Neural cell (in vitro differentiated cells): ENCODE results near the gene ACO2.

Experiments used
- CTCF ChIP-seq: fragments of 450-650 bp; IDR thresholded peaks from 2 replicates; pipeline ENCODE4 v1.5.1; 2014; ENCODE audit warnings: antibody characterized with exemption, mild to moderate bottlenecking, moderate library complexity; ENCODE audit not compliant: poor library complexity, severe bottlenecking
- MXI1 ChIP-seq: fragments of 450-650 bp; conservative IDR thresholded peaks from 2 replicates; pipeline ENCODE4 v1.6.1; 2014; ENCODE audit warnings: antibody characterized with exemption, mild to moderate bottlenecking; ENCODE audit not compliant: poor library complexity, severe bottlenecking
- POLR2AphosphoS5 ChIP-seq: IDR thresholded peaks from 2 replicates; pipeline ENCODE4 v1.6.1; 2012
- RAD21 ChIP-seq: fragments of 450-650 bp; conservative IDR thresholded peaks from 2 replicates; pipeline ENCODE4 v1.6.1; 2014; ENCODE audit warnings: antibody characterized with exemption, mild to moderate bottlenecking, moderate library complexity
- REST ChIP-seq: IDR thresholded peaks from 2 replicates; pipeline ENCODE4 v1.6.1; 2012; ENCODE audit warnings: borderline replicate concordance

- TF ChIP-seq CTCF (no peak), MXI1 (no peak), RAD21 (peak; percentile 13), REST (no peak), POLR2AphosphoS5 (no peak)
These were observed 418 bp downstream of the ACO2 start for GRCh38 chr22:41469218-41469851.
